Epithelial cell of prostate (primary cell): ENCODE data around the gene TMEM44.

Experiments
- DNase-seq: peaks from one replicate; pipeline ENCODE4 v3.0.0-alpha.2; 2011; ENCODE audit warnings: low read depth, low spot score
- H3K27ac ChIP-seq: fragments of 450-650 bp; 2 replicates; pipeline ENCODE4 v1.5.1; 2017; ENCODE audit warnings: mild to moderate bottlenecking

Gene TMEM44

GRCh38 chr3:194633349-194634004 is at the start of gene TMEM44:
TSS of gene TMEM44 (minus strand) at chr3:194633419. CDS start at chr3:194633215, 204 bp downstream.
- DNase-seq: peak; percentile 39
- H3K27ac ChIP-seq: peak within 1 kb of the TSS; percentile 81

GRCh38 chr3:194682694-194683310 is 49.6 kb upstream of the TMEM44 start:
- peak; percentile 68 for DNase-seq
- H3K27ac ChIP-seq: peak overlapping the region; percentile 24

- no peak for DNase-seq
- peak overlapping the region; percentile 24 for H3K27ac ChIP-seq
Observed at GRCh38 chr3:194682189-194682693, 49.0 kb upstream of the TMEM44 start.

GRCh38 chr3:194680888-194681615 is 47.8 kb upstream of the TMEM44 start:
- no peak for DNase-seq
- no peak overlapping the region for H3K27ac ChIP-seq

- no peak for DNase-seq
- H3K27ac ChIP-seq: no peak overlapping the region
Observed at GRCh38 chr3:194676471-194676870, 43.3 kb upstream of the TMEM44 start.

- no peak overlapping the region for H3K27ac ChIP-seq
- DNase-seq: no peak
Observed at GRCh38 chr3:194675680-194676079, 42.5 kb upstream of the TMEM44 start.

- no peak overlapping the region for H3K27ac ChIP-seq
- no peak for DNase-seq
Observed at GRCh38 chr3:194675081-194675640, 41.9 kb upstream of the TMEM44 start.

- no peak for DNase-seq
- no peak overlapping the region for H3K27ac ChIP-seq
Observed at GRCh38 chr3:194673761-194674160, 40.5 kb upstream of the TMEM44 start.

GRCh38 chr3:194672876-194673275 is 39.7 kb upstream of the TMEM44 start:
- peak overlapping the region; percentile 63 for H3K27ac ChIP-seq
- no peak for DNase-seq

GRCh38 chr3:194671900-194672808 is 38.9 kb upstream of the TMEM44 start, which contains the start of gene LSG1:
TSS of gene LSG1 (minus strand) at chr3:194672191. CDS start at chr3:194672162, 29 bp downstream.
- peak within 1 kb of the TSS; percentile 63 for H3K27ac ChIP-seq
- peak; percentile 78 for DNase-seq

- H3K27ac ChIP-seq: peak overlapping the region; percentile 63
- DNase-seq: no peak
Observed at GRCh38 chr3:194671511-194671899, 38.3 kb upstream of the TMEM44 start.

GRCh38 chr3:194667363-194667762 is 34.1 kb upstream of the TMEM44 start:
- no peak for DNase-seq
- no peak overlapping the region for H3K27ac ChIP-seq

GRCh38 chr3:194664857-194665256 is 31.6 kb upstream of the TMEM44 start:
- no peak for DNase-seq
- no peak overlapping the region for H3K27ac ChIP-seq

GRCh38 chr3:194661946-194662345 is 28.7 kb upstream of the TMEM44 start:
- no peak overlapping the region for H3K27ac ChIP-seq

GRCh38 chr3:194661374-194661773 is 28.2 kb upstream of the TMEM44 start:
- DNase-seq: no peak
- H3K27ac ChIP-seq: no peak overlapping the region

More at GRCh38 chr3:194661946-194662345, 28.7 kb upstream of the TMEM44 start:
- DNase-seq: no peak

GRCh38 chr3:194659778-194660177 is 26.6 kb upstream of the TMEM44 start:
- no peak for DNase-seq
- H3K27ac ChIP-seq: no peak overlapping the region

- no peak overlapping the region for H3K27ac ChIP-seq
- DNase-seq: no peak
Observed at GRCh38 chr3:194658477-194659242, 25.4 kb upstream of the TMEM44 start.

GRCh38 chr3:194657439-194657838 is 24.2 kb upstream of the TMEM44 start:
- no peak for DNase-seq
- H3K27ac ChIP-seq: no peak overlapping the region

GRCh38 chr3:194654443-194654842 is 21.2 kb upstream of the TMEM44 start:
- no peak overlapping the region for H3K27ac ChIP-seq
- no peak for DNase-seq
